Lower leg skin (tissue), 3 donors: ENCODE results near the gene MAP7.

Experiments used
- POLR2A ChIP-seq, 2 donors: fragments of 450-650 bp; IDR thresholded peaks; one replicate each; pipeline ENCODE4 v1.6.1; 2016 to 2017; ENCODE audit warnings: antibody characterized with exemption in 2 of 2, mild to moderate bottlenecking in 1 of 2, moderate library complexity in 1 of 2
- TF ChIP-seq, protein P1 (sequence below), 3 donors: fragments of 450-650 bp; IDR thresholded peaks; one replicate each; pipeline ENCODE4 v1.5.1; 2016; ENCODE audit warnings: antibody characterized with exemption in 3 of 3, mild to moderate bottlenecking in 3 of 3, moderate library complexity in 2 of 3

DNA sequence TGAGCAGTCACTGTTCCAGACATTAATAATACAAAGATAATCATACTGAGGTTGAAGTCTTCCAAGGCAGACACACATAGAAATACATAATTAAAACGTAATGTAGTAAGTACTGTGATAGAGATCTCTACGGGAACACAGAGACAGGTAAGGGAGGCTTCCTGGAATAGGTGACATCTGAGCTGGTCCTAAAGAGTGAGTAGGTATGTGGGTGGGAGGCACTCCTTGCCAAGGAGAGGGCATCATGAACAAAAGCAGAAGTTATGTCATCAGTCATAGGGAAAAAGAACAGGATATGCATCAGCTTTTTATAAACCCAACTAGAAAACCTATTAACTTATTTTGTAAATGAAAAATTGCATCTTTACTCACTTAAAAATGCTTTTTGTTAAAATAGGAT, 110.0 kb downstream of the MAP7 start:
- TF ChIP-seq POLR2A (IDR thresholded peaks at IDR 0.05), result no peak
- TF ChIP-seq, protein P1, sequence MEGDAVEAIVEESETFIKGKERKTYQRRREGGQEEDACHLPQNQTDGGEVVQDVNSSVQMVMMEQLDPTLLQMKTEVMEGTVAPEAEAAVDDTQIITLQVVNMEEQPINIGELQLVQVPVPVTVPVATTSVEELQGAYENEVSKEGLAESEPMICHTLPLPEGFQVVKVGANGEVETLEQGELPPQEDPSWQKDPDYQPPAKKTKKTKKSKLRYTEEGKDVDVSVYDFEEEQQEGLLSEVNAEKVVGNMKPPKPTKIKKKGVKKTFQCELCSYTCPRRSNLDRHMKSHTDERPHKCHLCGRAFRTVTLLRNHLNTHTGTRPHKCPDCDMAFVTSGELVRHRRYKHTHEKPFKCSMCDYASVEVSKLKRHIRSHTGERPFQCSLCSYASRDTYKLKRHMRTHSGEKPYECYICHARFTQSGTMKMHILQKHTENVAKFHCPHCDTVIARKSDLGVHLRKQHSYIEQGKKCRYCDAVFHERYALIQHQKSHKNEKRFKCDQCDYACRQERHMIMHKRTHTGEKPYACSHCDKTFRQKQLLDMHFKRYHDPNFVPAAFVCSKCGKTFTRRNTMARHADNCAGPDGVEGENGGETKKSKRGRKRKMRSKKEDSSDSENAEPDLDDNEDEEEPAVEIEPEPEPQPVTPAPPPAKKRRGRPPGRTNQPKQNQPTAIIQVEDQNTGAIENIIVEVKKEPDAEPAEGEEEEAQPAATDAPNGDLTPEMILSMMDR (IDR thresholded peaks at IDR 0.05), result no peak
